Posterior cingulate gyrus (tissue), 11 donors: ENCODE data around the gene LCN12.
"Not testable (repeated sequence)": the region's sequence is repeated elsewhere in the genome, so short reads cannot be mapped to it uniquely, and the experiment has no call there.

Experiments
- DNase-seq, 10 donors: peaks; one replicate each; pipeline versions ENCODE4 v3.0.0 to v3.0.0-alpha.2; 2020 to 2021; ENCODE audit warnings: mixed read lengths in 3 of 10
- intact Hi-C: fragments of 100-400 bp; cut with DNase I; formaldehyde crosslinking; loops from one replicate; pipeline ENCODE4 v1.15.1; 2023

Gene LCN12

GRCh38 chr9:137001857-137002645 lies 50.0 kb downstream of the LCN12 start:
- DNase-seq: no peak
- intact Hi-C loops: no loop called here

GRCh38 chr9:137002646-137003041 lies 50.6 kb downstream of the LCN12 start:
- DNase-seq: no peak
- intact Hi-C loops: no loop called here

GRCh38 chr9:137004285-137004684 lies 52.2 kb downstream of the LCN12 start:
- intact Hi-C loops: not testable (repeated sequence)
- peak in 1 of 10 donors; percentile 93 for DNase-seq
